ENCODE measurements around the gene NDST1.

- TF ChIP-seq POLR2A (IDR thresholded peaks at IDR 0.05) (no peak), CTCF (IDR thresholded peaks at IDR 0.05) (no peak)
These were observed 13.0 kb downstream of the NDST1 start for GRCh38 chr5:150520747-150521521.
